H1 (cell line): ENCODE data around the gene COMMD2. TPM values are rescaled to one million over a fixed set of nuclear protein-coding genes. Genes with fewer than 3 reads are reported as not detected.

Experiments used
- CTCF ChIA-PET: fragments of 300-600 bp; sonication (Branson Sonifier 250); formaldehyde crosslinking; loops from one replicate; lab custom pipeline; 2021; ENCODE audit not compliant: partially characterized antibody; lab: Charles Lee
- POLR2A ChIA-PET: fragments of 300-600 bp; sonication (Branson Sonifier 250); formaldehyde crosslinking; loops from one replicate; lab custom pipeline; 2021; ENCODE audit warnings: inconsistent platforms; ENCODE audit not compliant: partially characterized antibody; lab: Charles Lee
- DNase-seq, 2 experiments: peaks; one replicate each; pipeline versions ENCODE4 v3.0.0 to v3.0.0-alpha.2; 2010 to 2022; ENCODE audit warnings: low spot score in 2 of 2, low read depth in 1 of 2, mixed read lengths in 1 of 2
- FAIRE-seq: peaks from 2 replicates; lab custom pipeline; 2011; peaks lifted over from hg19 to GRCh38; lab: Jason Lieb, UNC
- H2AFZ ChIP-seq: 2 replicates; pipeline ENCODE4 v1.8.1; 2012; ENCODE audit warnings: low read length, inconsistent platforms
- H2AK5ac ChIP-seq: 2 replicates; pipeline ENCODE4 v1.6.1; 2013; ENCODE audit warnings: low read depth, low read length
- H2BK120ac ChIP-seq: replicated peaks from 2 replicates; pipeline ENCODE3; 2013; ENCODE audit warnings: low read depth, low read length, inconsistent platforms
- H2BK12ac ChIP-seq: 2 replicates; pipeline ENCODE4 v1.6.1; 2013; ENCODE audit warnings: low read depth, low read length
- H2BK15ac ChIP-seq: 2 replicates; pipeline ENCODE4 v1.6.1; 2013; ENCODE audit warnings: low read length
- H2BK20ac ChIP-seq: 2 replicates; pipeline ENCODE4 v1.6.1; 2013; ENCODE audit warnings: low read length
- H2BK5ac ChIP-seq: 2 replicates; pipeline ENCODE4 v1.6.1; 2013; ENCODE audit warnings: low read depth, low read length
- H3K14ac ChIP-seq: 2 replicates; pipeline ENCODE4 v1.6.1; 2013; ENCODE audit warnings: inconsistent platforms; ENCODE audit not compliant: insufficient read length
- H3K18ac ChIP-seq: 2 replicates; pipeline ENCODE4 v1.6.1; 2013; ENCODE audit warnings: low read length; ENCODE audit errors: extremely low read depth
- H3K23ac ChIP-seq: 2 replicates; pipeline ENCODE4 v1.6.1; 2013; ENCODE audit warnings: inconsistent platforms; ENCODE audit not compliant: insufficient read length
- H3K23me2 ChIP-seq: 2 replicates; pipeline ENCODE4 v1.6.1; 2013; ENCODE audit warnings: low read depth, low read length
- H3K27ac ChIP-seq: 2 replicates; pipeline ENCODE4 v1.6.1; 2011; ENCODE audit warnings: low read depth, low read length, inconsistent platforms
- H3K27me3 ChIP-seq, 4 experiments: replicated peaks in 1 of 4; 1 replicate in 1 of 4; 2 replicates in 3 of 4; pipeline versions ENCODE4 v1.6.1 to v1.8.1; 2011 to 2013; ENCODE audit warnings: low read length in 3 of 4, mild to moderate bottlenecking in 3 of 4, inconsistent platforms in 2 of 4, mixed read lengths in 2 of 4, moderate library complexity in 1 of 4; ENCODE audit not compliant: control insufficient read depth in 3 of 4, insufficient read depth in 3 of 4; ENCODE audit errors: extremely low read depth in 1 of 4
- H3K36me3 ChIP-seq, 4 experiments: 2 replicates each; pipeline versions ENCODE4 v1.6.1 to v1.8.1; 2011 to 2013; ENCODE audit warnings: mild to moderate bottlenecking in 4 of 4, low read length in 3 of 4, moderate library complexity in 2 of 4, control low read depth in 1 of 4, inconsistent platforms in 1 of 4; ENCODE audit not compliant: insufficient read depth in 4 of 4, control insufficient read depth in 2 of 4
- H3K4ac ChIP-seq: replicated peaks from 2 replicates; pipeline ENCODE3; 2013; ENCODE audit warnings: low read length, low read depth, mixed read lengths, inconsistent platforms; ENCODE audit not compliant: insufficient read length
- H3K4me1 ChIP-seq, 4 experiments: replicated peaks in 1 of 4; 1 replicate in 1 of 4; 2 replicates in 3 of 4; pipeline versions ENCODE4 v1.6.1 to v1.8.1; 2011 to 2013; ENCODE audit warnings: low read length in 3 of 4, inconsistent platforms in 2 of 4, mixed read lengths in 1 of 4; ENCODE audit not compliant: insufficient read depth in 4 of 4, control insufficient read depth in 3 of 4
- H3K4me2 ChIP-seq, 2 experiments: 2 replicates each; pipeline versions ENCODE4 v1.6.1 to v1.8.1; 2011 to 2013; ENCODE audit warnings: low read depth in 2 of 2, low read length in 2 of 2, control low read depth in 1 of 2, inconsistent platforms in 1 of 2, mild to moderate bottlenecking in 1 of 2; ENCODE audit not compliant: insufficient read depth in 1 of 2
- H3K4me3 ChIP-seq, 4 experiments: fragments of 200-600, 300-600 bp in 1 of 4; sonication (generic), shearing (Covaris generic), sonication (Bioruptor Twin) in 1 of 4; 2 replicates each; pipeline versions ENCODE4 v1.5.1 to v1.8.1; 2011 to 2016; ENCODE audit warnings: low read length in 4 of 4, low read depth in 3 of 4, control low read depth in 2 of 4, inconsistent platforms in 2 of 4, mild to moderate bottlenecking in 2 of 4, mixed read lengths in 1 of 4, moderate library complexity in 1 of 4; ENCODE audit not compliant: insufficient read depth in 2 of 4; ENCODE audit errors: extremely low read depth in 1 of 4
- H3K56ac ChIP-seq: replicated peaks from 2 replicates; pipeline ENCODE3; 2013; ENCODE audit warnings: low read depth, mild to moderate bottlenecking, mixed read lengths, low read length, inconsistent platforms; ENCODE audit not compliant: insufficient read length
- H3K79me1 ChIP-seq: 2 replicates; pipeline ENCODE4 v1.6.1; 2013; ENCODE audit warnings: low read depth, low read length, control low read depth
- H3K79me2 ChIP-seq, 2 experiments: 2 replicates each; pipeline versions ENCODE4 v1.6.1 to v1.8.1; 2012 to 2013; ENCODE audit warnings: low read length in 2 of 2, mild to moderate bottlenecking in 2 of 2, inconsistent platforms in 1 of 2; ENCODE audit not compliant: insufficient read depth in 2 of 2, control insufficient read depth in 1 of 2
- H3K9ac ChIP-seq, 4 experiments: replicated peaks in 1 of 4; 1 replicate in 1 of 4; 2 replicates in 3 of 4; pipeline versions ENCODE4 v1.6.1 to v1.8.1; 2011 to 2013; ENCODE audit warnings: low read depth in 3 of 4, low read length in 3 of 4, control low read depth in 2 of 4, mild to moderate bottlenecking in 2 of 4, moderate library complexity in 2 of 4, inconsistent platforms in 1 of 4; ENCODE audit errors: extremely low read depth in 1 of 4
- H3K9me3 ChIP-seq, 2 experiments: 2 replicates each; pipeline versions ENCODE4 v1.6.1 to v1.8.1; 2012 to 2013; ENCODE audit warnings: mild to moderate bottlenecking in 2 of 2, moderate library complexity in 2 of 2, control low read depth in 1 of 2, inconsistent platforms in 1 of 2, low read depth in 1 of 2, low read length in 1 of 2, mixed read lengths in 1 of 2; ENCODE audit not compliant: insufficient read depth in 2 of 2
- H4K20me1 ChIP-seq, 2 experiments: replicated peaks in 1 of 2; 2 replicates each; pipeline versions ENCODE3 to v1.8.1; 2011 to 2013; ENCODE audit warnings: inconsistent platforms in 2 of 2, low read length in 2 of 2, mild to moderate bottlenecking in 1 of 2; ENCODE audit not compliant: insufficient read depth in 2 of 2, control insufficient read depth in 1 of 2
- H4K5ac ChIP-seq: 2 replicates; pipeline ENCODE4 v1.6.1; 2013; ENCODE audit warnings: low read length, low read depth, mixed read lengths, inconsistent platforms; ENCODE audit not compliant: insufficient read length
- H4K8ac ChIP-seq: 2 replicates; pipeline ENCODE4 v1.8.0; 2013; ENCODE audit warnings: mild to moderate bottlenecking, moderate library complexity, low read length, inconsistent platforms; ENCODE audit not compliant: insufficient read depth; ENCODE audit errors: extremely low read depth
- H4K91ac ChIP-seq: replicated peaks from 2 replicates; pipeline ENCODE3; 2013; ENCODE audit warnings: low read length, mixed read lengths, inconsistent platforms; ENCODE audit not compliant: insufficient read length
- JUN ChIP-seq: IDR thresholded peaks from 2 replicates; pipeline ENCODE4 v1.6.1; 2011; ENCODE audit warnings: low read depth, mild to moderate bottlenecking, improper control_type of control experiment, low read length
- USF2 ChIP-seq: IDR thresholded peaks from 2 replicates; pipeline ENCODE4 v1.6.1; 2011; ENCODE audit warnings: low read length, improper control_type of control experiment
- WGBS, 2 experiments: shearing (Covaris generic) in 1 of 2; methylation state at CpG; one replicate each; pipeline versions ENCODE4 v1.1.6 to v1.1.7; 2013 to 2015; ENCODE audit warnings: low lambda C conversion rate in 2 of 2, mixed read lengths in 2 of 2, inconsistent platforms in 1 of 2, low coverage in 1 of 2, missing lambda C conversion rate in 1 of 2; ENCODE audit not compliant: insufficient replicate concordance in 2 of 2, insufficient coverage in 1 of 2, insufficient read length in 1 of 2; ENCODE audit errors: extremely low coverage in 1 of 2, missing lambda C conversion rate in 1 of 2; 5-methylcytosine and 5-hydroxymethylcytosine counted together
- polyA plus RNA-seq, 7 experiments: library from polyadenylated mRNA; depleted of rRNA in 3 of 7; stranded (reverse) in 5 of 7; unstranded in 2 of 7; fragments of >200 nt in 5 of 7; fragments of 200-250 nt in 2 of 7; gene quantifications; 1 replicate in 5 of 7; 2 replicates in 1 of 7; 4 replicates in 1 of 7; pipeline versions ENCODE4 v1.2.1 to v1.2.3, GENCODE V29; 2011 to 2013; ENCODE audit warnings: missing spikeins in 2 of 7, mixed read lengths in 2 of 7
- total RNA-seq: library from RNA; stranded (reverse); fragmentation: NEBNext Ultra II Directional; extraction: Animal tissue kit (Norgen Biotek cat#: 25700); gene quantifications from 2 replicates; pipeline ENCODE4 v1.2.1, GENCODE V29; 2021

Gene COMMD2
- total and polyA plus RNA-seq, 2 of the 8 experiments (the other 6 are each of a cell fraction or from before 2014, with no cell fraction given) = 20.2 to 57.2 TPM

- Histone ChIP-seq H3K9ac (no peak overlapping the region), H3K18ac (no peak overlapping the region), H3K14ac (no peak overlapping the region), H3K4me1 (no peaks in the 10 kb centered on the region), H3K4me3 (no peak overlapping the region), H2BK15ac (no peak overlapping the region), H4K8ac (no peak overlapping the region), H3K36me3 (no peaks in the 10 kb centered on the region; a peak in 1 of 8 replicates), H3K79me2 (no peaks in the 10 kb centered on the region), H3K27me3 (no peaks in the 10 kb centered on the region), H2BK5ac (no peak overlapping the region), H3K4ac (no peak overlapping the region), H4K5ac (no peak overlapping the region), H2BK20ac (no peak overlapping the region), H2BK120ac (no peak overlapping the region), H2AFZ (peak overlapping the region; percentile 42; the same call in 1 of the 2 replicates), H3K56ac (no peak overlapping the region), H4K91ac (no peak overlapping the region), H3K79me1 (no peaks in the 10 kb centered on the region), H3K23ac (no peak overlapping the region), H3K23me2 (no peaks in the 10 kb centered on the region), H2AK5ac (no peak overlapping the region), H3K9me3 (no peaks in the 10 kb centered on the region), H3K4me2 (no peak overlapping the region), H2BK12ac (no peak overlapping the region), H4K20me1 (no peaks in the 10 kb centered on the region), H3K27ac (no peak overlapping the region)
- DNase-seq (no peak), FAIRE-seq (no peak)
- 89% methylated on average over 5 of the region's 5 CpGs; no CpG with 5 or more reads in 1 of the 2 experiments for whole genome bisulfite sequencing, 2 experiments
- TF ChIP-seq USF2 (peak; percentile 41; the same call in 1 of the 2 replicates), JUN (no peak)
- ChIA-PET POLR2A (no interaction called here), CTCF (interaction anchor here (2.7 to 3.8 kb wide), 2 partner anchors 12 to 253 kb away, joined by 8 to 47 read pairs; no protein-coding TSS in a partner anchor)
These were observed 31.9 kb upstream of the COMMD2 start for GRCh38 chr3:149784064-149784704.
